Upper lobe of left lung (tissue), 4 donors: ENCODE results near the gene RFXAP.

Experiments used
- CTCF ChIP-seq, 6 experiments: fragments of 450-650 bp in 4 of 6; fragments of 200-600 bp in 2 of 6; sonication (generic) in 2 of 6; IDR thresholded peaks; one replicate each; pipeline ENCODE4 v1.5.1; 2016 to 2019; ENCODE audit warnings: antibody characterized with exemption in 6 of 6
- POLR2A ChIP-seq, 4 donors: fragments of 450-650 bp; IDR thresholded peaks; one replicate each; pipeline ENCODE4 v1.5.1; 2016 to 2017; ENCODE audit warnings: antibody characterized with exemption in 4 of 4, mild to moderate bottlenecking in 2 of 4
- POLR2AphosphoS5 ChIP-seq, 2 donors: sonication (generic); formaldehyde crosslinking; IDR thresholded peaks; one replicate each; pipeline ENCODE4 v1.5.1; 2017; ENCODE audit warnings: antibody characterized with exemption in 2 of 2

GRCh38 chr13:36841391-36841790 is 22.4 kb downstream of the RFXAP start:
- TF ChIP-seq CTCF (IDR thresholded peaks at IDR 0.05) = no peak
- TF ChIP-seq POLR2A (IDR thresholded peaks at IDR 0.05) = no peak
- no peak for TF ChIP-seq POLR2AphosphoS5 (IDR thresholded peaks at IDR 0.05)
